ENCODE results near the gene OSBPL7.

- TF ChIP-seq TCF12 (IDR thresholded peaks at IDR 0.05; ENCODE audit: low read depth) (no peak), TEAD4 (IDR thresholded peaks at IDR 0.05) (no peak), YY1 (IDR thresholded peaks at IDR 0.05; ENCODE audit: low read depth) (no peak), ZBTB7A (IDR thresholded peaks at IDR 0.05; ENCODE audit: low read depth) (no peak), REST (IDR thresholded peaks at IDR 0.05; ENCODE audit: low read depth) (no peak), TAF1 (IDR thresholded peaks at IDR 0.05; ENCODE audit: low read depth) (no peak), EGR1 (IDR thresholded peaks at IDR 0.05) (no peak), MAX (IDR thresholded peaks at IDR 0.05) (no peak)
Measured at GRCh38 chr17:47801176-47801765, 20.3 kb downstream of the OSBPL7 start.

Data from Ishikawa (cell line).